ENCODE data around the gene TXNRD3. TPM values are rescaled to one million over a fixed set of nuclear protein-coding genes. Genes with fewer than 3 reads are reported as not detected.

TXNRD3 gene
- total RNA-seq, 1 experiment from 2014 or later, result 8.1 TPM

- no peaks in the 10 kb centered on the region for H3K9me3 ChIP-seq (ENCODE audit: control insufficient read depth, low read depth, low read length)
- H3K27me3 Mint-ChIP-seq (ENCODE audit: low read depth), result peaks cover 2% of the 10 kb centered on the region; the same call in 1 of the 2 replicates
- H3K14ac ChIP-seq (ENCODE audit: insufficient read depth, low read length), result no peak overlapping the region; the same call in 1 of the 2 replicates
- no peak overlapping the region for H3K23ac ChIP-seq (ENCODE audit: insufficient read length, low read depth, low read length)
- no peak overlapping the region for H2AFZ ChIP-seq (ENCODE audit: low read length)
- no peak overlapping the region for H3K27ac ChIP-seq (ENCODE audit: insufficient read length, low read depth, low read length)
- H4K91ac ChIP-seq (ENCODE audit: insufficient read length, low read depth, low read length), result no peak overlapping the region
- no peaks in the 10 kb centered on the region for H3K79me2 ChIP-seq (ENCODE audit: insufficient read depth, low read length)
- no peak overlapping the region for H3K18ac ChIP-seq (ENCODE audit: insufficient read length, low read depth, low read length)
- WGBS (ENCODE audit: extremely low coverage, insufficient read length, low lambda C conversion rate), result no CpG with 5 or more reads among the region's 10 CpGs
- no peaks in the 10 kb centered on the region for H4K20me1 ChIP-seq (ENCODE audit: control insufficient read depth, insufficient read depth, insufficient read length)
- no peak overlapping the region for H3K4me2 ChIP-seq (ENCODE audit: insufficient read depth, insufficient read length, low read length)
- no peaks in the 10 kb centered on the region for H3K4me1 ChIP-seq (ENCODE audit: insufficient read depth, low read length)
- no peak overlapping the region for H2BK120ac ChIP-seq (ENCODE audit: low read depth, low read length, poor library complexity, severe bottlenecking)
- DNase-seq, result peak; percentile 40
- no peak overlapping the region for H2BK12ac ChIP-seq (ENCODE audit: insufficient read length, low read depth, low read length)
- no peak overlapping the region for H3K27ac Mint-ChIP-seq
- no peaks in the 10 kb centered on the region for H3K36me3 Mint-ChIP-seq (ENCODE audit: insufficient read depth in 1 of 3, low read depth in 3 of 3)
- H2BK20ac ChIP-seq (ENCODE audit: low read depth, low read length, poor library complexity, severe bottlenecking), result no peak overlapping the region
- H2BK15ac ChIP-seq (ENCODE audit: low read depth, low read length), result no peak overlapping the region
- no peak overlapping the region for H3K56ac ChIP-seq (ENCODE audit: insufficient read length, low read depth, low read length)
- H4K8ac ChIP-seq (replicated peaks; ENCODE audit: insufficient read length, low read depth, low read length), result no peak overlapping the region
- peak; percentile 38 for TF ChIP-seq CTCF (conservative IDR thresholded peaks at IDR 0.05)
- H3T11ph ChIP-seq (ENCODE audit: low read length), result no peak overlapping the region
- no peak overlapping the region for H2AK5ac ChIP-seq (ENCODE audit: insufficient read length, low read length)
- peaks cover 0 to 2% of the 10 kb centered on the region in 2 experiments; a peak in 2 of 5 replicates for H3K9me3 Mint-ChIP-seq
- H3K79me1 ChIP-seq (ENCODE audit: insufficient read depth, low read depth, low read length, poor library complexity, severe bottlenecking), result no peaks in the 10 kb centered on the region
- no peak overlapping the region for H4K5ac ChIP-seq (ENCODE audit: insufficient read length, low read depth, low read length)
- H3K4me1 Mint-ChIP-seq, result peaks cover 6 to 7% of the 10 kb centered on the region in 2 experiments; a peak in 2 of 4 replicates
- H3K23me2 ChIP-seq (ENCODE audit: insufficient read length, low read depth, low read length, poor library complexity, severe bottlenecking), result no peaks in the 10 kb centered on the region
- no peak overlapping the region for H3K4me3 Mint-ChIP-seq
- H2BK5ac ChIP-seq (ENCODE audit: insufficient read length, low read length), result no peak overlapping the region
- no peak overlapping the region for H3K9ac ChIP-seq (ENCODE audit: extremely low read depth, insufficient read length, low read length)
- no peak overlapping the region for H3K4ac ChIP-seq (ENCODE audit: low read depth, low read length)
- no peaks in the 10 kb centered on the region for H3K27me3 ChIP-seq (ENCODE audit: insufficient read depth, low read length)
Observed at GRCh38 chr3:126567696-126568438, 87.1 kb downstream of the TXNRD3 start.

Data from H9 (cell line).